Measurements from ENCODE around the gene NOTCH1.
"Not testable (repeated sequence)": the region's sequence is repeated elsewhere in the genome, so short reads cannot be mapped to it uniquely, and the experiment has no call there.

NOTCH1 gene

GRCh38 chr9:136564379-136564988 is 18.6 kb upstream of the NOTCH1 start:
- no peak for DNase-seq

- no peak for DNase-seq
These were observed 17.9 kb upstream of the NOTCH1 start for GRCh38 chr9:136563646-136564325.

- DNase-seq, result no peak
These were observed 17.1 kb upstream of the NOTCH1 start for GRCh38 chr9:136562746-136563495.

- no peak for DNase-seq
These were observed 15.9 kb upstream of the NOTCH1 start for GRCh38 chr9:136561779-136562178.

GRCh38 chr9:136560586-136560985 is 14.7 kb upstream of the NOTCH1 start:
- no peak for DNase-seq

GRCh38 chr9:136559371-136559770 is 13.5 kb upstream of the NOTCH1 start:
- DNase-seq, result not testable (repeated sequence)

GRCh38 chr9:136558846-136559245 is 13.0 kb upstream of the NOTCH1 start:
- DNase-seq, result not testable (repeated sequence)

- no peak for DNase-seq
These were observed 12.5 kb upstream of the NOTCH1 start for GRCh38 chr9:136558373-136558772.

GRCh38 chr9:136557036-136557435 is 11.2 kb upstream of the NOTCH1 start:
- DNase-seq, result no peak

- no peak for DNase-seq
These were observed 10.3 kb upstream of the NOTCH1 start for GRCh38 chr9:136556166-136556565.

GRCh38 chr9:136554870-136555269 is 9.0 kb upstream of the NOTCH1 start:
- peak in 1 of 2 experiments; percentile 38 for DNase-seq

GRCh38 chr9:136553581-136553980 is 7.7 kb upstream of the NOTCH1 start:
- no peak for DNase-seq

GRCh38 chr9:136552117-136552703 is 6.4 kb upstream of the NOTCH1 start:
- no peak for DNase-seq

GRCh38 chr9:136551401-136552116 is 5.7 kb upstream of the NOTCH1 start:
- DNase-seq, result no peak

GRCh38 chr9:136550439-136551289 is 4.8 kb upstream of the NOTCH1 start:
- DNase-seq, result peak in 1 of 2 experiments; percentile 54

GRCh38 chr9:136549010-136549980 is 3.4 kb upstream of the NOTCH1 start:
- DNase-seq, result no peak

GRCh38 chr9:136547508-136548215 is 1.8 kb upstream of the NOTCH1 start:
- no peak for DNase-seq

- DNase-seq, result peak in 1 of 2 experiments; percentile 53
These were observed 1.1 kb upstream of the NOTCH1 start for GRCh38 chr9:136546697-136547501.

- no peak for DNase-seq
These were observed 220 bp downstream of the NOTCH1 start for GRCh38 chr9:136545692-136545964.
